ENCODE results near the gene ZNF837.

The ZNF837 gene

GRCh38 chr19:58355908-58356765, 24.7 kb downstream of the ZNF837 start:
- DNase-seq (ENCODE audit: low spot score) = no peak
- H3K27ac ChIP-seq = peak overlapping the region in 1 of 2 donors; percentile 16
- TF ChIP-seq, protein P1, sequence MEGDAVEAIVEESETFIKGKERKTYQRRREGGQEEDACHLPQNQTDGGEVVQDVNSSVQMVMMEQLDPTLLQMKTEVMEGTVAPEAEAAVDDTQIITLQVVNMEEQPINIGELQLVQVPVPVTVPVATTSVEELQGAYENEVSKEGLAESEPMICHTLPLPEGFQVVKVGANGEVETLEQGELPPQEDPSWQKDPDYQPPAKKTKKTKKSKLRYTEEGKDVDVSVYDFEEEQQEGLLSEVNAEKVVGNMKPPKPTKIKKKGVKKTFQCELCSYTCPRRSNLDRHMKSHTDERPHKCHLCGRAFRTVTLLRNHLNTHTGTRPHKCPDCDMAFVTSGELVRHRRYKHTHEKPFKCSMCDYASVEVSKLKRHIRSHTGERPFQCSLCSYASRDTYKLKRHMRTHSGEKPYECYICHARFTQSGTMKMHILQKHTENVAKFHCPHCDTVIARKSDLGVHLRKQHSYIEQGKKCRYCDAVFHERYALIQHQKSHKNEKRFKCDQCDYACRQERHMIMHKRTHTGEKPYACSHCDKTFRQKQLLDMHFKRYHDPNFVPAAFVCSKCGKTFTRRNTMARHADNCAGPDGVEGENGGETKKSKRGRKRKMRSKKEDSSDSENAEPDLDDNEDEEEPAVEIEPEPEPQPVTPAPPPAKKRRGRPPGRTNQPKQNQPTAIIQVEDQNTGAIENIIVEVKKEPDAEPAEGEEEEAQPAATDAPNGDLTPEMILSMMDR (IDR thresholded peaks at IDR 0.05) = no peak
- H3K4me3 ChIP-seq = peak overlapping the region; percentile 67

- Histone ChIP-seq H3K27ac (no peak overlapping the region), H3K4me3 (no peak overlapping the region)
- DNase-seq (ENCODE audit: low spot score) = no peak
- TF ChIP-seq, protein P1 (IDR thresholded peaks at IDR 0.05) = no peak
Measured at GRCh38 chr19:58355215-58355796, 25.5 kb downstream of the ZNF837 start.

DNA sequence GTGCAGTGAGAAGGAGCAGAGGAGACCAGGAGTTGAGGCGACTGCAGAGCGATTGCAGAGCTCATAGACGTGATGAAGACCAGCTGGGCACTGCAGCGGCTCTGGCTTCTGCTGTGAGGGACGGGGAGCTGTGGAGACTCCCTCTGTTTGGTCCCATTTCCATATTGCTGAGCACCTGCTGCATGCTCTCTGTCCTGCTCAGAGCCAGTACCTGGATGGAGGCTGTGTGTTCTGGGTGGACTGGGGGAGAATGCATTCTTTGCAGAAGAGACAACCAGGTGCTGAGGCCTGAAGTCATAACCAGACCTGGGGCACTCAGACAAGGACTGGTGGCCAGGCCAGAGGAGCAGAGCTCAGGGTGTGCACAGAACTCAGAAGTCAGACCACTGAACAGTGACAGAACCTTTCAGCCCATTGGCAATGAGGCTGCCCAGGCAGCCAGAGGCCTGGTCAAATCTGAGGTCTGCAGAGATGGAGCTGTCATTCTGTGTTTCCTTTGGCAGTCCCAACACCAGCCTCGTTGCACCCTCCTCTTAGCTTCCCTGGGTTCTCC, 26.3 kb downstream of the ZNF837 start:
- Histone ChIP-seq H3K27ac (no peak overlapping the region), H3K4me3 (no peak overlapping the region)
- no peak for DNase-seq (ENCODE audit: low spot score)
- TF ChIP-seq, protein P1 (IDR thresholded peaks at IDR 0.05) = no peak

DNA sequence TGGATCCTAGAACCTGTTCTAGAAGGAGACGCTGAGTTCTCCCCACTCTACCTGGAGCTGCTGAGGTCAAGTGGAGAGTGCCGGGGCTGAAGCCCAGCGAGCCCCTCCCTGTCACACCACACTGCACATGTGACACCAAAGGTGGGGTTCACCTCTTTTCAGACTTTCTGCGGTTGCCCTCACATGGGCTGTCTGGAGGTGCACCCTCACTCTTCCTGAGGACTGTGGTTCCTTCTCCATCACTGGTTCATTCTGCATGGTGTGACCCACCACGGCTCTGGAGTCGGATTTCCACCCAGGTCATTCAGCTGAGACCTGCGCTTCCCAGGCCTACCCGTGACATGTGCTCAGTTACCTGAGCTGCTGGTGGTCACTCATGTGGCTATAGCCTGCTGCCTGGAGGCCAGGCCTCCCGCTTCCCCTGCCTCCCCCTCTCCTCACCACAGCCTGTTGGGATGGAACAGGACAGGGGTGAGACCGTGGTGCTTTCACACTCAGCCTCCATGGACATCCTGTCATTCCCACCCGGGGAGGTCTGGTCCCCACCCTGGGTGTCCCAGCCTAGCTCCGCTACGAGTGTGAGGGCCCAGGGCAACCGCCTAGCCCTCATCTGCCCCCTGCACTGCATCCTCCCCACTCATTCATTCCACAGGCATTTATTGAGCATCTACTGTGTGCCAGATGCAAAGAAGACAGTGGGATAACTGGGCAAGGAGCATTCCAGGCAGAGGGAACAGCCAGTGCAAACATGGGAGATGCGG, 26.9 kb downstream of the ZNF837 start:
- Histone ChIP-seq H3K4me3 (no peak overlapping the region), H3K27ac (no peak overlapping the region)
- no peak for DNase-seq (ENCODE audit: low spot score)
- TF ChIP-seq, protein P1 (IDR thresholded peaks at IDR 0.05) = no peak

GRCh38 chr19:58352760-58353671, 27.8 kb downstream of the ZNF837 start, which contains the start of gene A1BG:
TSS of gene A1BG (minus strand) at chr19:58353492. CDS start at chr19:58353437, 55 bp downstream.
- TF ChIP-seq, protein P1 (IDR thresholded peaks at IDR 0.05) = no peak
- DNase-seq (ENCODE audit: low spot score) = no peak
- no peak within 1 kb of the TSS for H3K4me3 ChIP-seq
- no peak within 1 kb of the TSS for H3K27ac ChIP-seq

Data from coronary artery (tissue), 2 donors.